ENCODE data around the gene PCDH9.
"Not testable (repeated sequence)": the region's sequence is repeated elsewhere in the genome, so short reads cannot be mapped to it uniquely, and the experiment has no call there.

The PCDH9 gene

GRCh38 chr13:66265371-66265770, 964.8 kb downstream of the PCDH9 start:
- DNase-seq (ENCODE audit: low read depth in 3 of 3): no peak

GRCh38 chr13:66264971-66265370, 965.2 kb downstream of the PCDH9 start:
- DNase-seq (ENCODE audit: low read depth in 3 of 3): no peak

DNA sequence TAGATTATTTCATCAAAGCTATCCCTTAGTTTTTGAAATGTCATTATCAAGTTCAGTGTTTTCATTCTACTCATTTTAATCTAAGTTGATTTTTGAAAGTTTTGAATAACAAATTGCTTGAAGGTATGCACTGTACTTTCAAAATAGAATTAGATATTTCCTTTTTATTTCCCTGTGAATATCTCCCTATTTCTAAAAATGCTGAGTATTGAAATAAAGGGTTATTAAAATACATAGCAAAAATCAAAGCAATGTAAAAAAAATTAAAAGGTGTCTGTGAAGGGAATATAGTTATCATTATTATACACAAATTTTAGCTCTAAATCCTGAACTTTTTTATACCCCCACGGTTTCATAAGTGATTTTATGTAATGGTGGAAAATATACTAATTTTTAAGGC, 967.8 kb downstream of the PCDH9 start:
- DNase-seq (ENCODE audit: low read depth in 3 of 3): no peak

DNA sequence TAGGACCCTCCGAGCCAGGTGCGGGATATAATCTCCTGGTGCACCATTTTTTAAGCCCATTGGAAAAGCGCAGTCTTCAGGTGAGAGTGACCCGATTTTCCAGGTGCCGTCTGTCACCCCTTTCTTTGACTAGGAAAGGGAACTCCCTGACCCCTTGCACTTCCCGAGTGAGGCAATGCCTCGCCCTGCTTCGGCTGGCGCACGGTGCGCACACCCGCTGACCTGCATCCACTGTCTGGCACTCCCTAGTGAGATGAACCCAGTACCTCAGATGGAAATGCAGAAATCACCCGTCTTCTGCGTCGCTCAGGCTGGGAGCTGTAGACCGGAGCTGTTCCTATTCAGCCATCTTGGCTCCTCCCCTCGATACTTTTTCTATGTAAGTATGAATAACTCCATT, 970.7 kb downstream of the PCDH9 start:
- DNase-seq (ENCODE audit: low read depth in 3 of 3): not testable (repeated sequence)

Data from stimulated activated CD4-positive, alpha-beta T cell treated with anti-CD3 and anti-CD28 coated beads, TNF-alpha, amount 100 ng/mL, for 4 hours (primary cell).